ENCODE data around the gene ZNF774. TPM values are rescaled to one million over a fixed set of nuclear protein-coding genes. Genes with fewer than 3 reads are reported as not detected.
A peak's percentile ranks its signal among the peaks of the same experiment; 100 is the strongest.

ZNF774 gene
- total RNA-seq, 1 experiment from 2014 or later = 4.0 TPM

DNA sequence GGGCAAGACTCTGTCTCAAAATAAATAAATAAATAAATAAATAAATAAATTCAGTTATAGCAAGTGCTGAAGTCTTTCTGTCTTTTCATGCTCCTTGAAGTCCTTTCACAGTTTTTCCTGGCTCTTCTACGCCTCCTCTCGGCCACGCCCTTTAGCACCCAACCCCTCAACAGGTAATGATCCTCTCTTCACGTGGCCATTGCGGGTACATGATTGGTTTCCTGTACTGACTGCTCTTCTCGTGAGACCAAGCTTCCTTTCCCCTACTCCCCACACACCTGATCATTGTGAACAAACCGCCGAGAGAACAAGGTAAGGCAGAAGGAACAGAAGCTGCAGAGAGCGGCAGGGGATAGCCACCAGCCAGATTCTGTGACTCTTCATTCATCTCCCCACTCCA is 2.3 kb upstream of the ZNF774 start:
- ChIA-PET POLR2A (no interaction called here), RAD21 (ENCODE audit: low non-redundant PET in 1 of 2, low total read pairs in 2 of 2, uncharacterized antibody in 2 of 2, unreplicated experiment in 2 of 2) (no interaction called here), CTCF (no interaction called here)
- no peak overlapping the region for H3K4me2 ChIP-seq (ENCODE audit: low read length)
- intact Hi-C loops (cut with micrococcal nuclease) = no loop called here
- no peaks in the 10 kb centered on the region for H4K20me1 ChIP-seq (ENCODE audit: insufficient read depth)
- no peaks in the 10 kb centered on the region for H3K79me2 ChIP-seq (ENCODE audit: insufficient read depth, low read length)
- H3K9ac ChIP-seq (ENCODE audit: low read length) = no peak overlapping the region
- peaks cover 4 to 18% of the 10 kb centered on the region in 2 experiments; a peak in 2 of 4 replicates for H3K4me1 ChIP-seq (ENCODE audit: control insufficient read depth in 1 of 2, insufficient read depth in 2 of 2, low read length in 2 of 2)
- no peak for TF ChIP-seq REST (IDR thresholded peaks at IDR 0.05; ENCODE audit: low read depth)
- TF ChIP-seq SIN3A (IDR thresholded peaks at IDR 0.05; ENCODE audit: low read depth) = no peak
- H3K27me3 ChIP-seq (ENCODE audit: insufficient read depth, low read length) = no peaks in the 10 kb centered on the region
- H2AFZ ChIP-seq (ENCODE audit: low read depth, low read length, poor library complexity, severe bottlenecking) = no peak overlapping the region
- no peak overlapping the region for H3K4me3 ChIP-seq (replicated peaks in 1 of 2; ENCODE audit: low read depth in 1 of 2, low read length in 2 of 2)
- no peaks in the 10 kb centered on the region for H3K9me2 ChIP-seq (ENCODE audit: insufficient read depth)
- BruUV-seq (replicated peaks) = no TSS peak
- H3K36me3 ChIP-seq (ENCODE audit: control insufficient read depth in 1 of 2, insufficient read depth in 2 of 2, low read length in 2 of 2) = no peaks in the 10 kb centered on the region
- ATAC-seq (no peak), DNase-seq (ENCODE audit: low read depth, low spot score) (no peak)
- H3K9me3 ChIP-seq (ENCODE audit: control insufficient read depth in 1 of 2, insufficient read depth in 1 of 2, low read depth in 1 of 2, low read length in 2 of 2) = no peaks in the 10 kb centered on the region
- no peak overlapping the region for H3K27ac ChIP-seq (ENCODE audit: low read depth, low read length)

- Histone ChIP-seq H3K79me2 (ENCODE audit: insufficient read depth, low read length) (no peaks in the 10 kb centered on the region), H3K9me3 (ENCODE audit: control insufficient read depth in 1 of 2, insufficient read depth in 1 of 2, low read depth in 1 of 2, low read length in 2 of 2) (no peaks in the 10 kb centered on the region), H3K36me3 (ENCODE audit: control insufficient read depth in 1 of 2, insufficient read depth in 2 of 2, low read length in 2 of 2) (no peaks in the 10 kb centered on the region), H3K4me1 (ENCODE audit: control insufficient read depth in 1 of 2, insufficient read depth in 2 of 2, low read length in 2 of 2) (peaks cover 4 to 18% of the 10 kb centered on the region in 2 experiments; a peak in 2 of 4 replicates), H3K4me2 (ENCODE audit: low read length) (peak overlapping the region; percentile 98), H3K9me2 (ENCODE audit: insufficient read depth) (no peaks in the 10 kb centered on the region), H4K20me1 (ENCODE audit: insufficient read depth) (no peaks in the 10 kb centered on the region), H3K27ac (ENCODE audit: low read depth, low read length) (no peak overlapping the region), H2AFZ (ENCODE audit: low read depth, low read length, poor library complexity, severe bottlenecking) (peak overlapping the region; percentile 94), H3K27me3 (ENCODE audit: insufficient read depth, low read length) (no peaks in the 10 kb centered on the region), H3K4me3 (replicated peaks in 1 of 2; ENCODE audit: low read depth in 1 of 2, low read length in 2 of 2) (peak overlapping the region; percentile 65 to 91), H3K9ac (ENCODE audit: low read length) (no peak overlapping the region)
- ChIA-PET RAD21 (ENCODE audit: low non-redundant PET in 1 of 2, low total read pairs in 2 of 2, uncharacterized antibody in 2 of 2, unreplicated experiment in 2 of 2) (no interaction called here), CTCF (interaction anchor here (1.5 kb wide), 1 partner anchor 32 kb away, joined by 3 read pairs; no protein-coding TSS in a partner anchor), POLR2A (interaction anchor here (1.0 kb wide), 1 partner anchor 11 kb away, joined by 4 read pairs; no protein-coding TSS in a partner anchor)
- no TSS peak for BruUV-seq (replicated peaks)
- no peak for TF ChIP-seq POLR2A (IDR thresholded peaks at IDR 0.05; ENCODE audit: borderline replicate concordance, extremely low read depth, insufficient read depth, insufficient read length)
- DNase-seq (ENCODE audit: low read depth, low spot score) = no peak
- peak; percentile 26 for ATAC-seq
- intact Hi-C loops (cut with micrococcal nuclease) = no loop called here
Measured at GRCh38 chr15:90351479-90352106, 491 bp upstream of the ZNF774 start.
